K562 (cell line): ENCODE results near the gene TMEM123. TPM values are rescaled to one million over a fixed set of nuclear protein-coding genes. Genes with fewer than 3 reads are reported as not detected.

Experiments used
- ATAC-seq: fragments of 200-7000 bp; cut with Tn5 transposase; 3 replicates; pipeline ENCODE4 v1.9.1; 2020; ENCODE audit warnings: moderate library complexity
- BruUV-seq: library from RNA; stranded (reverse); fragments of 400-500 nt; replicated peaks from 2 replicates; lab custom pipeline; 2021; lab: Mats Ljungman, UMichigan
- CTCF ChIA-PET: fragments of 300-600 bp; formaldehyde crosslinking; extraction: SDS; loops from one replicate; lab custom pipeline; 2021; ENCODE audit warnings: low intra/inter-chr PET ratio; lab: Yijun Ruan, JAX
- POLR2A ChIA-PET: fragments of 300-600, 350-650 bp; sonication (Branson Sonifier 250); formaldehyde crosslinking; extraction: SDS; loops from one replicate; lab custom pipeline; 2021; ENCODE audit warnings: antibody characterized with exemption, inconsistent platforms; lab: Yijun Ruan, JAX
- DNase-seq, 4 experiments: peaks; one replicate each; pipeline versions ENCODE4 v3.0.0 to v3.0.0-alpha.2; 2011 to 2018; ENCODE audit warnings: low spot score in 3 of 4, mixed read lengths in 3 of 4; ENCODE audit errors: extremely low read depth in 1 of 4
- FAIRE-seq: peaks from 2 replicates; lab custom pipeline; 2011; peaks lifted over from hg19 to GRCh38; lab: Jason Lieb, UNC
- H2AFZ ChIP-seq: 2 replicates; pipeline ENCODE4 v1.6.0; 2011; ENCODE audit warnings: low read depth, low read length, control low read depth, inconsistent platforms
- H3K27ac ChIP-seq: fragments of 200-600 bp; 3 replicates; pipeline ENCODE4 v1.8.0; 2011; ENCODE audit warnings: low read depth, mild to moderate bottlenecking, control low read depth, inconsistent platforms, low read length, moderate library complexity, mixed read lengths; ENCODE audit errors: extremely low read depth
- H3K27me3 ChIP-seq, 2 experiments: fragments of 300-600 bp in 1 of 2; 2 replicates in 1 of 2; 3 replicates in 1 of 2; pipeline versions ENCODE4 v1.6.0 to v1.8.0; 2011; ENCODE audit warnings: inconsistent platforms in 2 of 2, low read length in 2 of 2, mild to moderate bottlenecking in 1 of 2, mixed read lengths in 1 of 2, moderate library complexity in 1 of 2; ENCODE audit not compliant: control insufficient read depth in 2 of 2, insufficient read depth in 2 of 2
- H3K36me3 ChIP-seq: fragments of 300-600 bp; 3 replicates; pipeline ENCODE4 v1.8.0; 2011; ENCODE audit warnings: mild to moderate bottlenecking, low read length, inconsistent platforms; ENCODE audit not compliant: control insufficient read depth, insufficient read depth
- H3K4me1 ChIP-seq, 2 experiments: fragments of 200-600 bp in 1 of 2; replicated peaks in 1 of 2; 2 replicates in 1 of 2; 3 replicates in 1 of 2; pipeline versions ENCODE4 v1.5.1 to v1.8.0; 2011; ENCODE audit warnings: inconsistent platforms in 2 of 2, low read length in 2 of 2, mild to moderate bottlenecking in 1 of 2, mixed read lengths in 1 of 2, moderate library complexity in 1 of 2; ENCODE audit not compliant: control insufficient read depth in 2 of 2, insufficient read depth in 2 of 2
- H3K4me2 ChIP-seq: 2 replicates; pipeline ENCODE4 v1.6.1; 2011; ENCODE audit warnings: low read length, control low read depth, inconsistent platforms, mixed read lengths; ENCODE audit not compliant: insufficient read depth
- H3K4me3 ChIP-seq: fragments of 200-600 bp; sonication (generic), shearing (Covaris generic); 2 replicates; pipeline ENCODE4 v1.5.1; 2016; ENCODE audit warnings: control low read depth, inconsistent platforms
- H3K79me2 ChIP-seq: fragments of 200-600 bp; 3 replicates; pipeline ENCODE4 v1.8.0; 2011; ENCODE audit warnings: low read length, inconsistent platforms; ENCODE audit not compliant: control insufficient read depth, insufficient read depth
- H3K9ac ChIP-seq, 2 experiments: 2 replicates each; pipeline versions ENCODE4 v1.6.0 to v1.6.1; 2011; ENCODE audit warnings: low read depth in 2 of 2, low read length in 2 of 2, control low read depth in 1 of 2, inconsistent platforms in 1 of 2, mild to moderate bottlenecking in 1 of 2, mixed read lengths in 1 of 2; ENCODE audit not compliant: insufficient read depth in 1 of 2
- H3K9me1 ChIP-seq: one replicate; pipeline ENCODE4 v1.6.0; 2011; ENCODE audit warnings: inconsistent platforms, mild to moderate bottlenecking, low read length, moderate library complexity; ENCODE audit not compliant: control insufficient read depth, insufficient read depth
- H3K9me3 ChIP-seq: replicated peaks from 2 replicates; pipeline ENCODE4 v1.5.1; 2011; ENCODE audit warnings: low read depth, low read length, inconsistent platforms; ENCODE audit not compliant: control insufficient read depth, insufficient read depth
- H4K20me1 ChIP-seq: replicated peaks from 2 replicates; pipeline ENCODE4 v1.6.1; 2011; ENCODE audit warnings: low read length, inconsistent platforms, mixed read lengths; ENCODE audit not compliant: control insufficient read depth, insufficient read depth
- KDM4B ChIP-seq, 2 experiments: fragments of 450-650 bp in 1 of 2; sonication (generic) in 1 of 2; IDR thresholded peaks; 2 replicates each; pipeline ENCODE4 v1.6.1; 2016 to 2017; ENCODE audit warnings: borderline replicate concordance in 2 of 2, antibody characterized with exemption in 1 of 2, low read depth in 1 of 2, mild to moderate bottlenecking in 1 of 2
- POLR2B ChIP-seq: fragments of 450-650 bp; IDR thresholded peaks from 2 replicates; pipeline ENCODE4 v1.6.1; 2018; ENCODE audit warnings: low read depth; ENCODE audit not compliant: partially characterized antibody
- ZNF589 ChIP-seq: fragments of 200-800 bp; sonication (Bioruptor generic); IDR thresholded peaks from 2 replicates; pipeline ENCODE4 v1.6.1; 2016; ENCODE audit warnings: low read depth, missing genetic modification characterization, missing compliant biosample characterization
- ZNF592 ChIP-seq: fragments of 450-650 bp; IDR thresholded peaks from 2 replicates; pipeline ENCODE4 v1.6.1; 2017; ENCODE audit warnings: antibody characterized with exemption, mild to moderate bottlenecking
- ZNF668 ChIP-seq: fragments of 250-450 bp; sonication (Bioruptor Pico); IDR thresholded peaks from 2 replicates; pipeline ENCODE4 v1.8.0; 2022; ENCODE audit warnings: mild to moderate bottlenecking, inconsistent platforms
- WGBS: fragments of 100-300 bp; shearing (Covaris generic); methylation state at CpG from one replicate; pipeline ENCODE4 v1.1.6; 2016; ENCODE audit warnings: low coverage, mixed read lengths; ENCODE audit not compliant: insufficient coverage; ENCODE audit errors: missing lambda C conversion rate; 5-methylcytosine and 5-hydroxymethylcytosine counted together
- in situ Hi-C: fragments of 300-500 bp; cut with MboI; formaldehyde crosslinking; loops from 4 replicates; pipeline ENCODE4 v1.15.0; 2018; ENCODE audit warnings: inconsistent platforms, mixed read lengths
- intact Hi-C: fragments of 100-400 bp; cut with micrococcal nuclease; formaldehyde crosslinking; loops from 2 replicates; pipeline ENCODE4 v1.14.2; 2022
- polyA plus RNA-seq, 8 experiments: library from polyadenylated mRNA; depleted of rRNA in 4 of 8; stranded (reverse) in 5 of 8; unstranded in 3 of 8; fragments of >200 nt; fragmentation: Nextera tagmentation in 2 of 8; fragmentation: Illumina TruSeq in 1 of 8; extraction: Ambion mirVana in 2 of 8; extraction: Trizol in 1 of 8; gene quantifications; 2 replicates each; pipeline versions ENCODE4 v1.2.1 to v1.2.3, GENCODE V29; 2011 to 2014; ENCODE audit warnings: inconsistent platforms in 1 of 8, missing spikeins in 1 of 8
- total RNA-seq, 7 experiments: library from RNA; depleted of rRNA in 6 of 7; stranded (reverse); fragments of >200 nt in 6 of 7; fragmentation: Illumina TruSeq in 2 of 7; extraction: Trizol in 2 of 7; gene quantifications; 2 replicates each; pipeline versions ENCODE4 v1.2.1 to v1.2.3, GENCODE V29; 2011 to 2021; ENCODE audit warnings: low replicate concordance in 1 of 7
- TF ChIP-seq, protein P1 (sequence below): fragments of 450-650 bp; formaldehyde crosslinking; IDR thresholded peaks from 2 replicates; pipeline ENCODE4 v1.4.0; 2020; ENCODE audit warnings: mild to moderate bottlenecking, moderate library complexity

The TMEM123 gene
- total and polyA plus RNA-seq, 9 of the 15 experiments (the other 6 are each of a cell fraction or from before 2014, with no cell fraction given) = 19.8 to 344 (median 82.4) TPM

- in situ Hi-C loops (no loop called here), intact Hi-C loops (no loop called here)
- no peak overlapping the region for H3K27ac ChIP-seq
- FAIRE-seq (no peak), ATAC-seq (no peak), DNase-seq (no peak)
- ChIA-PET CTCF (no interaction called here), POLR2A (interaction anchor here (1.0 to 1.2 kb wide), 2 partner anchors 10 to 48 kb away, joined by 3 read pairs; no protein-coding TSS in a partner anchor)
- H4K20me1 ChIP-seq = no peaks in the 10 kb centered on the region
- peaks cover 0 to 2% of the 10 kb centered on the region in 2 experiments; a peak in 2 of 5 replicates for H3K27me3 ChIP-seq
- no peak overlapping the region for H3K4me3 ChIP-seq
- no TSS peak for BruUV-seq
- H3K4me1 ChIP-seq = peaks cover 0 to 7% of the 10 kb centered on the region in 2 experiments; a peak in 1 of 5 replicates
- H3K4me2 ChIP-seq = no peak overlapping the region
- H3K79me2 ChIP-seq = no peaks in the 10 kb centered on the region
- no peak overlapping the region for H2AFZ ChIP-seq
- no peaks in the 10 kb centered on the region for H3K9me3 ChIP-seq
- no peak overlapping the region for H3K9ac ChIP-seq
- WGBS = 5% methylated on average over 1 of the region's 1 CpG
- no peaks in the 10 kb centered on the region for H3K36me3 ChIP-seq
- H3K9me1 ChIP-seq = no peaks in the 10 kb centered on the region
- TF ChIP-seq POLR2B = no peak
- TF ChIP-seq, protein P1, sequence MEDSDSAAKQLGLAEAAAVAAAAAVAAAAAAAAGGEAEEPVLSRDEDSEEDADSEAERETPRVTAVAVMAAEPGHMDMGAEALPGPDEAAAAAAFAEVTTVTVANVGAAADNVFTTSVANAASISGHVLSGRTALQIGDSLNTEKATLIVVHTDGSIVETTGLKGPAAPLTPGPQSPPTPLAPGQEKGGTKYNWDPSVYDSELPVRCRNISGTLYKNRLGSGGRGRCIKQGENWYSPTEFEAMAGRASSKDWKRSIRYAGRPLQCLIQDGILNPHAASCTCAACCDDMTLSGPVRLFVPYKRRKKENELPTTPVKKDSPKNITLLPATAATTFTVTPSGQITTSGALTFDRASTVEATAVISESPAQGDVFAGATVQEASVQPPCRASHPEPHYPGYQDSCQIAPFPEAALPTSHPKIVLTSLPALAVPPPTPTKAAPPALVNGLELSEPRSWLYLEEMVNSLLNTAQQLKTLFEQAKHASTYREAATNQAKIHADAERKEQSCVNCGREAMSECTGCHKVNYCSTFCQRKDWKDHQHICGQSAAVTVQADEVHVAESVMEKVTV (CRISPR knock-in tag) = no peak
- no peak for TF ChIP-seq ZNF589 (CRISPR knock-in tag)
- no peak for TF ChIP-seq ZNF668
- no peak for TF ChIP-seq KDM4B (IDR thresholded peaks at IDR 0.05; ENCODE audit: borderline replicate concordance in 2 of 2, low read depth in 1 of 2)
- no peak for TF ChIP-seq ZNF592
Measured at GRCh38 chr11:102465696-102466095, 13.1 kb upstream of the TMEM123 start.
